Endometrial microvascular endothelial cells (primary cell): ENCODE results near the gene KLC1. TPM values are rescaled to one million over a fixed set of nuclear protein-coding genes. Genes with fewer than 3 reads are reported as not detected.

Source experiments
- in situ Hi-C: cut with HindIII; loops from 2 replicates; pipeline ENCODE4 v1.10.0; 2017; ENCODE audit warnings: low sequenced_read_pairs, low pct_unique_long_range_greater_than_20kb; ENCODE audit errors: inconsistent ontology term
- total RNA-seq: library from RNA; depleted of rRNA; stranded (reverse); fragments of >200 nt; gene quantifications from one replicate; pipeline ENCODE4 v1.2.3, GENCODE V29; 2015; ENCODE audit errors: inconsistent ontology term

The KLC1 gene
- total RNA-seq, 1 donor from 2014 or later = 135 TPM

DNA sequence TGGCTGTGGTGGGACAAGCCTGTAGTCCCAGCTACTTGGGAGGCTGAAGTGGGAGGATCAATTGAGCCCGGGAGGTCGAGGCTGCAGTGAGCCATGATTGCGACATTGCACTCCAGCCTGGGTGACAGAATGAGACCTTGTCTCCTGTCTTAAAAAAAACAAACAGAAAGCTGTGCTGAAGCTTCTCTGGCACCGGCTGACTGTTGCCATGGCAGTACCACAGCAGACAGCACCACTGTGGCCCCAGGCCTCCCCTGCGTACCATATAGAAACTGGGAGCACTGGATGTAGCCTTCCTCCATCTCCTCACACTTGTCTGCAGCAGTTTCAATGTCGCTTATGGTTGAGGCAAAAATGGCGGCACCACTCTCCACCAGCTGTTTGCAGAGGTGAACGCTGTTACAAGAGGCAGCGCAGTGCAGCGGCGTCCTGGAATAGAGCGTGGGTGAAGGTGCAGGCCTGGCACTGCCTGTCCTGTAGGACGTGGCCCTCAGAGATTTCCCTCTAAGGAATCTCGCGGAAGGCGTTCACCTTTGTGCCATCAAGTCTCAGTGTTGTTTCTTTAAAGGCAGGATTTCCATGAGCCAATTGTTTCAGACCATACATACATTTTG, 108.5 kb downstream of the KLC1 start:
- in situ Hi-C loops = no loop called here

DNA sequence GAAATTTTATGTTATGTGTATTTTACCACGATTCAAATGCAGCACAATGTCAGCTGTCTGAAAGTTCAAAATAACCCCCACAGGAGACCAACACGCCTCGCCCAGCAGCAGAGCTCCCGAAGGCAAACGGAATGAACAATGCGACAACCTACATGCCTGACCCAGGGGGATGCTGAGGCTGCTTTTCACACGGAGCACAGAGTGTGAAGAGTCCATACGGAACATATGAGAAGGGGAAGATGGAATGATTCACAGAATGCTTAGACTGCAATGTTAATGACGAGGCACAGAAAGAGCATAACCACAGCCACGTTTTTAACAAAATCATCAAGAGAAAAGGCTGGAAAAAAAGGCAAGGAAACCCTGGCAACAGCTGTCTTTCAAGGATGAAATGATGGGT, 109.2 kb downstream of the KLC1 start:
- in situ Hi-C loops = no loop called here

DNA sequence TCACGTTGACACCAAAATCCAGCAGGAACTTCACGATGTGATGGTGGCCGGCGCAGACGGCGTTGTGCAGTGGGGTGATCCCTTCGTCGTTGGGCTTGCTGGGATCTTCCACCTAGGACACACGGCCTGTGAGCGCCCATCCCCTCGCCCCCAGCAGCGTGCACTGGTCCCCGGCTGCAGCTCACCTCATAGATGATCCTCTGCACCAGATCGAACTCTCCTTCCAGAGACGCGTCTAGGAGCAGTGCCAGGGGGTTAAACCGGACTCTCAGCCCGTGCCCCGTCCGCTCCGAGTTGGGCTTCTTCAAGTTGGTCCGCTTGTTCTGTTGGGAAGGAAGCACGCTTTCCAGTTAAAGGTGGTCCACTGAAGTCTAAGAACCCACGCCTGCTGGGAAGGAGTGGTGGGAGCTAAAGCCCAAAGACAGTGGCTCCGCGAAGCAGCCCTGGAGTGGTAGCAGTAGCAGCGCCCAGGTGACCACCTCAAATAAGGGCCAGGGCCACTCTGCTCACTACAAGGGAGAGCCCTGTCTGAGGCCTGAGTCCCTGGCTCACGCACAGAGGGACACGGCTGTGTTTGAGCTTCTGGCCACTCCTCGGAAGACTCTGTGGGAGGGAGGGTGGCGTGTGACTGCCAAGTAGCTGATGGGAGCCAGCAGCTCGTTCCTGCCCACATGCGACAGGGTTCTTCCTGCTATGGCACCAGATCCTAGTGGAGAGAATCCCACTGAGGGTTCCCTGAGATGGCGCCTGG, 109.9 kb downstream of the KLC1 start:
- in situ Hi-C loops = no loop called here

DNA sequence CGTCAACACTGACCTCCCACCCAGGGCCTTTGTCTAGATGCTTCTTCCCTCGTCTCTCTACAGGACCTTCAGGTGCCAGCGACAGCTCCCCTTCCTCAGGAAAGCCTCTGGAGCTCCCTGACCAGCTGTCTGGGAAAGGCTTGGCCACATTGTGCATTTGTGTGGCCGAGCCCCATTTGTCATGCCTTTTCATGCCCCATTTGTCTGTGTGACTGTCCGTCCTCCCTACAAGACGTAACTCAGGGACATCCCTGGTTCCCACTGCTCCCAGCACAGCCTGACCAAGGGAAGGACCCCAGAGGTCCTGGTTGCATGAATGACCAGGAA, 110.4 kb downstream of the KLC1 start:
- in situ Hi-C loops = no loop called here

DNA sequence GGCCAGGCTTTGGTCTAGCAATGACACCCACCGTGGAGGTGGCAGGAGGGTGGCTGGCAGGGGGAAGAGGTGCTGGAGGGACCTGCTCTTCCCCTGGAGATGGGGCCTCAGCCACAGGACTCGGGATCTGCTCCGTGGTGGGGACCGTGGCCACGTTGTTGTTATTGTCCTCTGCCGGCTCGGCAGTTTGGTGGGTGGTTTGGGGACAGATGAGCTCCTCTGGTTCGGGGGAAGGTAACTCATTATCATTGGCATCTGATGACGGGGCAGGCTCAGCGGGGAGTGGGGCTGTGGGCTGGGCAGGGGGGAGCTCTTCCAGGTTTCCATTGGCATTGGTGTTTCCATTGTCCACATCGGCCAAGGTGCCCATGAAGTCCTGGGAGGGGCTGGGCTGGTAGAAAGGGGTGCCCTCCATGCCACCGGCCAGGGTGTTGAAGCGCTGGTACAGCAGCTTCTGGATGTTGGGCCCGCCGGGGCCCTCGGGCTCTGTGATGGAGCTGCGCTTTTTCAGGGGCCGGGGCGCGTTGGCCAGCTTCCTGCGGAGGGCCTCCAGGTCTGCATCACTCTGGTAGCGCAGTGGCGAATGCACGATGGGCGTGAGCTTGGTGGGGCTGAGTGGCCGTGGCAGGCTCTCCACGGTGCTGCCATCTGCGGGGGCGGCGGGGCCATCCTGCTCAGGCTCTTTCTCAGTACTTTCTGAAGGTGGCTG, 110.9 kb downstream of the KLC1 start:
- in situ Hi-C loops = no loop called here

DNA sequence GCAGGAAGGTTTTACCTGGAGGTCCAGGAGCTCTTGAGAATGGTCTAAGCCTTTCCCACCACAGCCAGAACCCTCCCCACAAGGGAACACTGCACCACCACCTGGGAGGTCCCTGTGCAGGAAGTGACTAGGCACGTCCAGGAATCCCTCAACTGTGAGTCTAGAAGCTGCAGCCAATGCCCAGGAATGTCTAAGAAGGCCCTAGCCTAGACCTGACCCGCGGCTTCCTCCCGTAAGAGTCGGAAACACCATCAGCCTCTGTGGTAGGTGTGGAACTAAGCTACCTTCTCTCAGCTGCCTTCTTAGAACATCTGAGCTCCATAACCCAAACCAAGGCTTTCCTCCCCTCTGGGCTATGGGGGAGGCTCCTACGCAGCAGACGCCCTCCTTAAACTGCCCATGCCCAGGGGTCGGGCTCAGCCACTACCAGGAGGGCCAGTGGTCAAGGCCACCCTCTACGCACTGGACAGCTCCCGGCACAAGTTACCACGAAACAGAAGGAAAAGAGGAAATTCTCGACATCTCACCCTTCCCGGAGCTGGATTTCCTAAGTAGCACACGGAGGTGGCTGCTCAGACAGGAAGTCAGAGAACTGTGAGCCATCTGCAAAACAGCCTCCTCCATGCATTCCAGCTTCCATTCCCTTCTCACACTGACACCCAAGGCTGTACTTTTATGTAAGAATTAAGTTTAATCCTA, 112.1 kb downstream of the KLC1 start:
- in situ Hi-C loops = no loop called here

DNA sequence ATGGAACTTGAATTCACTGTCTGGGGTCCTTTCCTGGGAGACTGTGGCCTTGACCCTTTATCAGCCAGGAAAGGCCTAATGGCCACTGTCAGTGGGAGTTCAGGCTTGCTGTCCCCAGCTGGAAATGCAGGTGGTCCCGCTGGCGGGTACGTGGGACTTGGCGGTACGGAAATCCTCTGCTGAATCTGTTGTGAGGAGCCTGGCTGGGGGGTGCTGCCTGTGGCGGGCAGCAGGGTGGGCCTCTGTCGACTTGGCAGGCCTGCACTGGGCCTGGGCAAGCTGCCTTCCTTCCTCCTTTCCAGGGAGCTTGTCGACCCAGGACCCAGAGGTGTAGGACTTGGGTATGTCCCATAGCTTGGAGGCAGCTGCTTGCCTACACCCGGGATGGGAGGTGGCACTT, 112.9 kb downstream of the KLC1 start:
- in situ Hi-C loops = no loop called here

DNA sequence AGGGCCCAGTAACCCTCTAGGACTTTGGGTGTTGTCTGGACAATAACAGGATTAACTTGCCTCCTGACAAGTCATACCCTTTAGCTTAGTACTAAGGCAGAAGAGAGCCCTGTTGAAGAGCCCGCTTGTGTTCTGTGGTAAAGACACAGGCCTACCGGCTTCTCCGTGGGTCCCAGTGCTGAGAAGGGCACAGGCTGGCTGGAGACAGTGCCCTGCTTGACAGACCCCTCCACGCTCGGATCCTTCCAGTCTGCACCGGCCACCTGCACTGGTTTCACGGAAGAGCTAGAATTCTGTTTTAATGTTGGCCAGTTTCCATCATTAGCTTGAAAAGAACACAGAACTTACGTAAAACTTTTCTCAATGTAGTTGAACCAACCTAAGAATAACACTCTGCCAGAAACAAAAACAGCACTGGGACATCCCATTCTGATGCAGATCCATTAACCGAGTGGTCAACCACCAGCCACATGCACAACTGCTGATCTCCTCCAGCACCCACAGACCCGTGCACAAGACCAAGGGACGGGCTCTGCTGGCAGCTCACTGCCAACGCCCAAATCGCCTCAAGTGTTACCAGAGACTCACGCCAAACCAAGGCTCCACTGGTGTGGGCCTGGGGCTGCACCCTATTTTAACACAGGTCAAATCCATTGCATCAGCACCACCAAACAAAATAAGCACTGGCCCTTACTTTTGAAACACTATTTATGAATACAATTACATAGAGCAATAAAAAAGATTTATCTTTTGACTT, 113.7 kb downstream of the KLC1 start:
- in situ Hi-C loops = no loop called here

DNA sequence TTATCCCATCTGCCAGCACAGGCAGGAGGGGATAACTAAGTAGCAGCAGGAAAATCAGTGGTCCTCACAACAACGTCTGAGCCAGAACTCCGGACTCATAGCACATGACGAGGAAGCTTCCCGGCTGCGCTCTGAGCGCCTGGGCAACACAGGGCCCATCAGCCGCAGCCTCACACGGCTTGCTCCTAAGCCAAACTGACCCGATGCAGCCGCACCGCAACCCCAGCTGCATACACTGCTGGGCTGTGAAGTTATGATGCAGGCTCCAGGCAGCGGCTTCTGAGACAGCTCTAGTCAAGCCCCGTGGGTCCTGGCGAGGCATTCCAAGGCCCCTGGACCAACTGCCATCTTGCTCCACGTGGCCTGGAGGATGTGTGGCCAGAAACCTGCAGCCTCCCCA, 114.7 kb downstream of the KLC1 start:
- in situ Hi-C loops = no loop called here

DNA sequence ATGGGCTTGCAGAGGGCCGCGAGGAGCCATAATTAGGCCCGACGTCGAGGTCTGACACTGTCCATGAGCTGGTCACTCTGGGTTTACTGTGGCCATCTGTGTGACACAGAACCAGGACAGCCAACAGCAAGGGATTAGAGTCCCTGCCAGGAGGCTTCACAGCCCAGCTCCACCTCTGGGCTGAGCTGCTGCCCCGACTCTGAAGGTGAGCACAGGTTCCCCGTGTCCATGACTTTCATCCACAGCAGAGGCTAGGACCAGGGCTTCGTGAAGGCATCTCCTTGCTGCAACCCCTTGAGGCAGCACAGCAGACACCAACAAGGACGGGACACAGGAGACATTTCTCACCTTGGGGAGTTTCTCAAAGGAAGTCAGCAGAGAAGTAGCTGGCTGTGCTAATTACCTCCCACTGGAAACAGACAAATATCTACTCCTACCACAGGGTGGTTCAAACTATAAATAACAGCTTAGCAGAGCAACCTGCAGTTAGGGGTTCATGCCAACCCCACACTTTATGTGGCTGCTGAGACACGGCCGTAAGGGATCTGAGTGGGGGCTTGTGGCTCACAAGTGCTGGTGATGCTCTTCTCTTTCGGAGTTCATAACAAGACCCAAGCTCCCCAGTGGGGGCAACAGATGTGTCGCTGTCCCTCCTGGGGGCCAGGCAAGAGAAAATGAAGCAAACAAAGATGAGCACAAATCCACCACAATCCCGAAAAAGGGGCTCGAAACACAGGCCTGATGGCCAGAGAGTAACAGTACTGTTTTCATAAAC, 115.8 kb downstream of the KLC1 start:
- in situ Hi-C loops = no loop called here

DNA sequence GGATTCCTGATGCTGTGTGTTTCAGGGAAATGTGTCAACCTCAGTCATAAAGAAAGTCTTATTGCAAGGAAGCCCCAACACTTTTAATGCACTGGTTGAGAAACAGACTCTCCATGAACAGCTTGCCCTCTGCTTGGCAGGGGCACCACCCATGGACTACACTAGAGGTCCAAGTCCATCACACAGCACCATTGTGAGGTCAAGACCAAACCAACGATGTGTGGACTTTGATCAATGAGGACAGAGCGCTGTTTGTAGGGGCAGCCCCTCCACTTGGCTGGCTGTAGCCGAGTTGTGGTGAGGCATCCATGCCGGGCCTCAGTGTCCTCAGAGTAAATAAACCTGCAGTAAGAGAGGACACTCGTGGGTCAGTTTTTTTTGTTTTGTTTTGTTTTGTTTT, 116.4 kb downstream of the KLC1 start:
- in situ Hi-C loops = no loop called here

DNA sequence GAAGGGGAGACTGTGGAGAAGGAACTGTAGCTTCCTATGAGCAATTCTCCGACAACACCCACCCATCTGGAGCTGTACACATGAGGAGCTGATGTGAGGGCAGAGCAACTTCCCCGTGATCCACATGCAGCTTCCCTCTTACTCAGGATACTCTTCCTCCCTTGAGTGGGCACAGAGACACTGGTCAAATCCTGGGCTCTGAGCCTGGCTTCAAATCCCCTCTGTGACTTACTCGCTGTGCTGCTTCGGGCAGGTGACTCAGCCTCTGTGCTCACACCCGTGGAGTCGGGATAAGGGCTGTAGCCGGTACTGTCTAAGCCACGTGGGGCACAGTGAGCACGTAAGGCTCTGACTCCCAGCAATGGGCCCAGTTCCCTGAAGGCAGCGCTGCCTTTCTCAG, 117.7 kb downstream of the KLC1 start:
- in situ Hi-C loops = no loop called here

DNA sequence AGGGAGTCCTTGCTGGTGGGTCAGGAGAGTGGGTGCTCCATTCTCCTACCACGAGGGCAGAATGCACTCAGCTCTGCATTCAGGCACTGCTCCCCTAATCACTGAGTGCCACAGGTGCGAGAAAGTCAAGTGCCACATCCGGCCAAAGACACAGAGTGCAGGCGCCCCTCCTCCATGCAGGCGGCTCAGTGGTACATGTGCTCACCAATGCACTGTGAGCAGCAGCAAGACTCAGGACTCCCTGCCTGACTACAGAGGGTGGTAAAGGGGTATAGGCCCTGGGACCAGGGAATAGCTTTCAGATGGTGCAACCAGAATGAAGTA, 119.5 kb downstream of the KLC1 start:
- in situ Hi-C loops = no loop called here

DNA sequence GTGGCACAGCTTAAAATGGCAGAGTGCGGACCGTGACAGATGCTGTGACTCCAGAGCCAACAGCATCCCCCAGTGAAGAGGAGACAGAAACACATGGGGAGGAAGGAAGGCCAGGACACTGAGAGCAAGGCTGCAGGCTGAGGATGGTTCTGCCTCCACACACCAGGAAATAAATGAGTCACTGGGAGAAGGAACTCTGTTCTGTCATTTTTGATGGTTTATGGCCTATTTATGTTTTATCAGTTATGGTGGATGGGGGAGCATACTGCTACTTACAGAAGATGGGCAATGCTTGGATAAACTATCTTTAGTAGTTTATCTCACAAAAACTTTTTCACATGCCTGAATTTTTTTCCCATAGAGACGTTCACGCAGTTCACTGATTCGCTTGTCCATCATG, 120.4 kb downstream of the KLC1 start:
- in situ Hi-C loops = no loop called here

DNA sequence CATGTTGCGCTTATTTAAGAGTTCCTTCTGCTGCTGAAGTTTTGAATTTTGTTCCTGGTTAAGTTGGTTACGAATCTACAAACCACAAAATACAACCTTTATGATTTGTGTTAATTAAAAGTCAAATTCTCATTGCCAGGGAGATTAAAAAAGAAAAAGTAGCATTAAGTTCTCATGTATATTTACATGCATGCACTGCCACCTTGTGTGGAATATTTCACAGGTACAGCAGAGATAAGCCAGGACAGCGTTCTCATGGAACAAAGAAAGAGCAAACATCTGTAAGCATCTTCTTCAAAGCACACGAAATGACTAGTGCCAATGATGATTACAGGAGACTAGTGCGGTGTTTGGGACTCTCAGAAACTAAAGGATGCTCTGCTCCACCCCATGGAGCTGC, 120.8 kb downstream of the KLC1 start:
- in situ Hi-C loops = no loop called here
